Measurements from ENCODE around the gene SEMA4A.

SEMA4A gene

GRCh38 chr1:156128308-156128653 is 25.1 kb upstream of the SEMA4A start:
- no peak overlapping the region for H3K4me3 ChIP-seq (ENCODE audit: low read depth, low read length)
- H3K27ac ChIP-seq (ENCODE audit: low read depth, low read length): peak overlapping the region; percentile 83; the same call in 1 of the 2 replicates
- peaks cover 55% of the 10 kb centered on the region for H3K4me1 ChIP-seq (ENCODE audit: control insufficient read depth, insufficient read depth, low read length)
- no peaks in the 10 kb centered on the region for H3K27me3 ChIP-seq (ENCODE audit: control insufficient read depth, insufficient read depth, low read length)
- peak overlapping the region; percentile 76 for H3K9ac ChIP-seq (ENCODE audit: low read length)
- peaks cover 16% of the 10 kb centered on the region for H3K36me3 ChIP-seq (ENCODE audit: control insufficient read depth, insufficient read depth, low read length)
- H3K9me3 ChIP-seq (ENCODE audit: control insufficient read depth, insufficient read depth, low read depth, low read length): no peaks in the 10 kb centered on the region

- no peaks in the 10 kb centered on the region for H3K27me3 ChIP-seq (ENCODE audit: control insufficient read depth, insufficient read depth, low read length)
- H3K9ac ChIP-seq (ENCODE audit: low read length): peak overlapping the region; percentile 76
- peaks cover 49% of the 10 kb centered on the region for H3K4me1 ChIP-seq (ENCODE audit: control insufficient read depth, insufficient read depth, low read length)
- H3K36me3 ChIP-seq (ENCODE audit: control insufficient read depth, insufficient read depth, low read length): peaks cover 21% of the 10 kb centered on the region
- H3K4me3 ChIP-seq (ENCODE audit: low read depth, low read length): no peak overlapping the region; the same call in 1 of the 2 replicates
- H3K27ac ChIP-seq (ENCODE audit: low read depth, low read length): peak overlapping the region; percentile 83; the same call in 1 of the 2 replicates
- H3K9me3 ChIP-seq (ENCODE audit: control insufficient read depth, insufficient read depth, low read depth, low read length): no peaks in the 10 kb centered on the region
Measured at GRCh38 chr1:156128654-156129597, 24.5 kb upstream of the SEMA4A start.

DNA sequence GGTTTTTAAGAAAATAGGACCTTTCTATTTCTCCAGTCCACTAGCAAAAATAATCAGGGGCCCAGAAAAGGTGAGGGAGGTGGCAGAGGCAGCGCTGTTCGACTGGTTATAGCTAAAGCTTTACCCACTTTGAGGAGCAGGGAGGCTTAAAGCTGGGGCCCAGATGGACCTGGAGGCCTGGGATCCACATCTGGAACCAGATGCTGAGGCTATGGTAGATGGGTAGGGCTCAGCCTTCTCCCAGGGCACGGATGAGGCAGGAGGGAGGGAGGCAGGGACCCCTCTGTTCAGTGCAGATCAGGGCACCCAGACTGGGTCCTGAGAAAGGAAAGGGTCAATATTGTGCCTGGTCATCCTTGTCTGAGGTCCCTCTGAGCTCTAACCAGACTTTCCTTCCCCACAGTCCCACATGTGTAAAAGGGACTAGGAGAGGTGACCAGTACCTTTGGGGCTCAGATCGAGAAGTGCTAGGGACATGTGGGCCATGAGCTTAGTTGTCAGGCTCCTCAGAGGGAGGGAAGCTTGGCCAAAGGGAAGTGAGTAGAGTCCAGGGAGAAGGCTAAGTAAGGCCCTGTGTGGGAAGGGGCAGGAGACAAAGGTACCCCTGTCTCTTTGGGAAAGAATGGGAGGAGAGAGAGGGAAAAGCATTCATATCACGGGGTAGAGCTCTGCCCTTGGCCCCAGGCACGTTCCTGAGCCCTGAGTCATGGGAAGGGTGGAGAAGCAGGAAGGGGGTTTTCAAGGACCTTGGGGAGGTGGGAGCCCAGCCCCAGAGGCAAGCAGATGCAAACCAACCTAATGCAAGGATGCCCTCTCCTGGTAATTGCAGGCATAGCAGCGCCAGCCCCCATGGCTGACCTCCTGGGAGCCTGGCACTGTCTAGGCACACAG is 23.5 kb upstream of the SEMA4A start:
- H3K9ac ChIP-seq (ENCODE audit: low read length): peak overlapping the region; percentile 76
- peak overlapping the region; percentile 83 for H3K27ac ChIP-seq (ENCODE audit: low read depth, low read length)
- H3K27me3 ChIP-seq (ENCODE audit: control insufficient read depth, insufficient read depth, low read length): no peaks in the 10 kb centered on the region
- peaks cover 40% of the 10 kb centered on the region for H3K4me1 ChIP-seq (ENCODE audit: control insufficient read depth, insufficient read depth, low read length)
- no peaks in the 10 kb centered on the region for H3K9me3 ChIP-seq (ENCODE audit: control insufficient read depth, insufficient read depth, low read depth, low read length)
- peaks cover 31% of the 10 kb centered on the region for H3K36me3 ChIP-seq (ENCODE audit: control insufficient read depth, insufficient read depth, low read length)
- H3K4me3 ChIP-seq (ENCODE audit: low read depth, low read length): peak overlapping the region; percentile 10

GRCh38 chr1:156130578-156130942 is 22.8 kb upstream of the SEMA4A start:
- H3K27ac ChIP-seq (ENCODE audit: low read depth, low read length): 0 out of 2 replicates have a peak overlapping the region, but pooled peaks have one; percentile 13
- peaks cover 37% of the 10 kb centered on the region for H3K4me1 ChIP-seq (ENCODE audit: control insufficient read depth, insufficient read depth, low read length)
- H3K27me3 ChIP-seq (ENCODE audit: control insufficient read depth, insufficient read depth, low read length): no peaks in the 10 kb centered on the region
- no peak overlapping the region for H3K9ac ChIP-seq (ENCODE audit: low read length)
- H3K4me3 ChIP-seq (ENCODE audit: low read depth, low read length): no peak overlapping the region
- no peaks in the 10 kb centered on the region for H3K9me3 ChIP-seq (ENCODE audit: control insufficient read depth, insufficient read depth, low read depth, low read length)
- peaks cover 37% of the 10 kb centered on the region for H3K36me3 ChIP-seq (ENCODE audit: control insufficient read depth, insufficient read depth, low read length)

- Histone ChIP-seq H3K4me3 (ENCODE audit: low read depth, low read length) (no peak overlapping the region), H3K27ac (ENCODE audit: low read depth, low read length) (no peak overlapping the region), H3K9me3 (ENCODE audit: control insufficient read depth, insufficient read depth, low read depth, low read length) (no peaks in the 10 kb centered on the region), H3K27me3 (ENCODE audit: control insufficient read depth, insufficient read depth, low read length) (no peaks in the 10 kb centered on the region), H3K9ac (ENCODE audit: low read length) (no peak overlapping the region), H3K36me3 (ENCODE audit: control insufficient read depth, insufficient read depth, low read length) (peaks cover 78% of the 10 kb centered on the region), H3K4me1 (ENCODE audit: control insufficient read depth, insufficient read depth, low read length) (peaks cover 6% of the 10 kb centered on the region)
Measured at GRCh38 chr1:156134716-156135435, 18.5 kb upstream of the SEMA4A start.

GRCh38 chr1:156135930-156136871 is 17.2 kb upstream of the SEMA4A start:
- Histone ChIP-seq H3K9ac (ENCODE audit: low read length) (no peak overlapping the region), H3K27me3 (ENCODE audit: control insufficient read depth, insufficient read depth, low read length) (no peaks in the 10 kb centered on the region), H3K9me3 (ENCODE audit: control insufficient read depth, insufficient read depth, low read depth, low read length) (no peaks in the 10 kb centered on the region), H3K36me3 (ENCODE audit: control insufficient read depth, insufficient read depth, low read length) (peaks cover 77% of the 10 kb centered on the region), H3K4me3 (ENCODE audit: low read depth, low read length) (no peak overlapping the region), H3K27ac (ENCODE audit: low read depth, low read length) (no peak overlapping the region), H3K4me1 (ENCODE audit: control insufficient read depth, insufficient read depth, low read length) (no peaks in the 10 kb centered on the region)

DNA sequence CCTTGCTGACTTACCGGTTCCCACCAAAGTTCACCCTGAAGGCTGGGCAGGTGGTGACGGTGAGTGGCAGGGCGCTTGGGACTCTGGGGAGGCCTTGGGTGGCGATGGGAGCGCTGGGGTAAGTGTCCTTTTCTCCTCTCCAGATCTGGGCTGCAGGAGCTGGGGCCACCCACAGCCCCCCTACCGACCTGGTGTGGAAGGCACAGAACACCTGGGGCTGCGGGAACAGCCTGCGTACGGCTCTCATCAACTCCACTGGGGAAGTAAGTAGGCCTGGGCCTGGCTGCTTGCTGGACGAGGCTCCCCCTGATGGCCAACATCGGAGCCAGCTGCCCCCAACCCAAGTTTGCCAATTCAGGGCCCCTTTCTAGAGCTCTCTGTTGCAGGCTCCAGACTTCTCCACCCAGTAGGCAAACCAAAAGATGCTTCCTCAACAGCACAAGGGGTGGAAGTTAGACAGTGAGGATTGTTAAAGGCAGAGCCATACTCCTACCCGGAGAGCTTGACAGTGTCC is 16.4 kb upstream of the SEMA4A start:
- Histone ChIP-seq H3K36me3 (ENCODE audit: control insufficient read depth, insufficient read depth, low read length) (peaks cover 70% of the 10 kb centered on the region), H3K9me3 (ENCODE audit: control insufficient read depth, insufficient read depth, low read depth, low read length) (no peaks in the 10 kb centered on the region), H3K4me1 (ENCODE audit: control insufficient read depth, insufficient read depth, low read length) (peaks cover 7% of the 10 kb centered on the region; the same call in 1 of the 2 replicates), H3K27me3 (ENCODE audit: control insufficient read depth, insufficient read depth, low read length) (no peaks in the 10 kb centered on the region), H3K9ac (ENCODE audit: low read length) (no peak overlapping the region), H3K4me3 (ENCODE audit: low read depth, low read length) (no peak overlapping the region), H3K27ac (ENCODE audit: low read depth, low read length) (no peak overlapping the region)

- Histone ChIP-seq H3K27me3 (ENCODE audit: control insufficient read depth, insufficient read depth, low read length) (no peaks in the 10 kb centered on the region), H3K4me3 (ENCODE audit: low read depth, low read length) (no peak overlapping the region), H3K4me1 (ENCODE audit: control insufficient read depth, insufficient read depth, low read length) (peaks cover 7% of the 10 kb centered on the region; the same call in 1 of the 2 replicates), H3K9me3 (ENCODE audit: control insufficient read depth, insufficient read depth, low read depth, low read length) (no peaks in the 10 kb centered on the region), H3K27ac (ENCODE audit: low read depth, low read length) (no peak overlapping the region), H3K36me3 (ENCODE audit: control insufficient read depth, insufficient read depth, low read length) (peaks cover 64% of the 10 kb centered on the region), H3K9ac (ENCODE audit: low read length) (no peak overlapping the region)
Measured at GRCh38 chr1:156138458-156138867, 14.9 kb upstream of the SEMA4A start.

GRCh38 chr1:156140879-156141707 is 12.3 kb upstream of the SEMA4A start:
- H3K4me1 ChIP-seq (ENCODE audit: control insufficient read depth, insufficient read depth, low read length): peaks cover 11% of the 10 kb centered on the region
- no peaks in the 10 kb centered on the region for H3K27me3 ChIP-seq (ENCODE audit: control insufficient read depth, insufficient read depth, low read length)
- H3K4me3 ChIP-seq (ENCODE audit: low read depth, low read length): no peak overlapping the region
- H3K36me3 ChIP-seq (ENCODE audit: control insufficient read depth, insufficient read depth, low read length): peaks cover 38% of the 10 kb centered on the region
- no peak overlapping the region for H3K9ac ChIP-seq (ENCODE audit: low read length)
- H3K27ac ChIP-seq (ENCODE audit: low read depth, low read length): no peak overlapping the region
- no peaks in the 10 kb centered on the region for H3K9me3 ChIP-seq (ENCODE audit: control insufficient read depth, insufficient read depth, low read depth, low read length)
